ENCODE measurements around the gene LRRC17. TPM values are rescaled to one million over a fixed set of nuclear protein-coding genes. Genes with fewer than 3 reads are reported as not detected.
"Not testable (repeated sequence)": the region's sequence is repeated elsewhere in the genome, so short reads cannot be mapped to it uniquely, and the experiment has no call there.

The LRRC17 gene
- total and polyA plus RNA-seq, 2 experiments from 2014 or later: 20.4 to 40.8 TPM

- Histone ChIP-seq H3K9me3 (ENCODE audit: low read depth) (no peaks in the 10 kb centered on the region), H3K4me2 (peak overlapping the region; percentile 29), H3K9me2 (replicated peaks; ENCODE audit: insufficient read depth) (no peaks in the 10 kb centered on the region), H3K4me3 (no peak overlapping the region), H3K36me3 (replicated peaks; ENCODE audit: insufficient read depth, low read depth) (no peaks in the 10 kb centered on the region), H3K4me1 (ENCODE audit: insufficient read depth) (no peaks in the 10 kb centered on the region), H3K79me2 (no peaks in the 10 kb centered on the region), H2AFZ (no peak overlapping the region), H3K27ac (peak overlapping the region; percentile 22), H4K20me1 (ENCODE audit: insufficient read depth, poor library complexity, severe bottlenecking) (no peaks in the 10 kb centered on the region), H3K27me3 (no peaks in the 10 kb centered on the region)
- TF ChIP-seq EZH2phosphoT487 (IDR thresholded peaks at IDR 0.05; ENCODE audit: low read depth, severe bottlenecking, unreplicated experiment): no peak
- no peak for TF ChIP-seq EZH2 (IDR thresholded peaks at IDR 0.05; ENCODE audit: borderline replicate concordance)
- TF ChIP-seq, protein P1, sequence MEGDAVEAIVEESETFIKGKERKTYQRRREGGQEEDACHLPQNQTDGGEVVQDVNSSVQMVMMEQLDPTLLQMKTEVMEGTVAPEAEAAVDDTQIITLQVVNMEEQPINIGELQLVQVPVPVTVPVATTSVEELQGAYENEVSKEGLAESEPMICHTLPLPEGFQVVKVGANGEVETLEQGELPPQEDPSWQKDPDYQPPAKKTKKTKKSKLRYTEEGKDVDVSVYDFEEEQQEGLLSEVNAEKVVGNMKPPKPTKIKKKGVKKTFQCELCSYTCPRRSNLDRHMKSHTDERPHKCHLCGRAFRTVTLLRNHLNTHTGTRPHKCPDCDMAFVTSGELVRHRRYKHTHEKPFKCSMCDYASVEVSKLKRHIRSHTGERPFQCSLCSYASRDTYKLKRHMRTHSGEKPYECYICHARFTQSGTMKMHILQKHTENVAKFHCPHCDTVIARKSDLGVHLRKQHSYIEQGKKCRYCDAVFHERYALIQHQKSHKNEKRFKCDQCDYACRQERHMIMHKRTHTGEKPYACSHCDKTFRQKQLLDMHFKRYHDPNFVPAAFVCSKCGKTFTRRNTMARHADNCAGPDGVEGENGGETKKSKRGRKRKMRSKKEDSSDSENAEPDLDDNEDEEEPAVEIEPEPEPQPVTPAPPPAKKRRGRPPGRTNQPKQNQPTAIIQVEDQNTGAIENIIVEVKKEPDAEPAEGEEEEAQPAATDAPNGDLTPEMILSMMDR (IDR thresholded peaks at IDR 0.05; ENCODE audit: poor library complexity): no peak
- WGBS (ENCODE audit: low lambda C conversion rate, missing lambda C conversion rate): 76% methylated on average over 5 of the region's 5 CpGs
- no peak for DNase-seq (ENCODE audit: low spot score)
These were observed 14.8 kb upstream of the LRRC17 start for GRCh38 chr7:102897856-102898531.

- Histone ChIP-seq H3K4me2 (no peak overlapping the region), H3K27me3 (no peaks in the 10 kb centered on the region), H3K9me2 (replicated peaks; ENCODE audit: insufficient read depth) (no peaks in the 10 kb centered on the region), H3K4me3 (no peak overlapping the region), H4K20me1 (ENCODE audit: insufficient read depth, poor library complexity, severe bottlenecking) (no peaks in the 10 kb centered on the region), H3K4me1 (ENCODE audit: insufficient read depth) (no peaks in the 10 kb centered on the region), H3K27ac (no peak overlapping the region), H3K9me3 (ENCODE audit: low read depth) (no peaks in the 10 kb centered on the region), H3K79me2 (no peaks in the 10 kb centered on the region), H3K36me3 (replicated peaks; ENCODE audit: insufficient read depth, low read depth) (no peaks in the 10 kb centered on the region), H2AFZ (no peak overlapping the region)
- no peak for TF ChIP-seq EZH2phosphoT487 (IDR thresholded peaks at IDR 0.05; ENCODE audit: low read depth, severe bottlenecking, unreplicated experiment)
- TF ChIP-seq EZH2 (IDR thresholded peaks at IDR 0.05; ENCODE audit: borderline replicate concordance): no peak
- TF ChIP-seq, protein P1 (IDR thresholded peaks at IDR 0.05; ENCODE audit: poor library complexity): no peak
- 92% methylated on average over 5 of the region's 5 CpGs for WGBS (ENCODE audit: low lambda C conversion rate, missing lambda C conversion rate)
- no peak for DNase-seq (ENCODE audit: low spot score)
These were observed 14.3 kb upstream of the LRRC17 start for GRCh38 chr7:102898532-102898859.

- WGBS (ENCODE audit: low lambda C conversion rate, missing lambda C conversion rate): 83% methylated on average over 2 of the region's 2 CpGs
- not testable (repeated sequence) for H3K27ac ChIP-seq; H2AFZ ChIP-seq; H3K4me1 ChIP-seq (ENCODE audit: insufficient read depth); H3K27me3 ChIP-seq; H3K9me2 ChIP-seq (replicated peaks; ENCODE audit: insufficient read depth); H3K9me3 ChIP-seq (ENCODE audit: low read depth); H3K79me2 ChIP-seq; H3K4me3 ChIP-seq; H4K20me1 ChIP-seq (ENCODE audit: insufficient read depth, poor library complexity, severe bottlenecking); H3K36me3 ChIP-seq (replicated peaks; ENCODE audit: insufficient read depth, low read depth); DNase-seq (ENCODE audit: low spot score); H3K4me2 ChIP-seq
These were observed 10.7 kb upstream of the LRRC17 start for GRCh38 chr7:102902052-102902451.

GRCh38 chr7:102903576-102903975 is 9.2 kb upstream of the LRRC17 start:
- 95% methylated on average over 1 of the region's 1 CpG for WGBS (ENCODE audit: low lambda C conversion rate, missing lambda C conversion rate)
- not testable (repeated sequence) for H3K79me2 ChIP-seq; DNase-seq (ENCODE audit: low spot score); H3K9me2 ChIP-seq (replicated peaks; ENCODE audit: insufficient read depth); H3K27me3 ChIP-seq; H3K27ac ChIP-seq; H2AFZ ChIP-seq; H3K4me1 ChIP-seq (ENCODE audit: insufficient read depth); H4K20me1 ChIP-seq (ENCODE audit: insufficient read depth, poor library complexity, severe bottlenecking); H3K4me3 ChIP-seq; H3K9me3 ChIP-seq (ENCODE audit: low read depth); H3K4me2 ChIP-seq; H3K36me3 ChIP-seq (replicated peaks; ENCODE audit: insufficient read depth, low read depth)
